HG02852 (cell line): ENCODE measurements around the gene RHOT2.

Source experiments
- ATAC-seq: cut with Tn5 transposase; IDR thresholded peaks from one replicate; pipeline ENCODE4 v1.9.1; 2021; ENCODE audit warnings: mild to moderate bottlenecking, moderate library complexity; ENCODE audit not compliant: unreplicated experiment

RHOT2 gene

DNA sequence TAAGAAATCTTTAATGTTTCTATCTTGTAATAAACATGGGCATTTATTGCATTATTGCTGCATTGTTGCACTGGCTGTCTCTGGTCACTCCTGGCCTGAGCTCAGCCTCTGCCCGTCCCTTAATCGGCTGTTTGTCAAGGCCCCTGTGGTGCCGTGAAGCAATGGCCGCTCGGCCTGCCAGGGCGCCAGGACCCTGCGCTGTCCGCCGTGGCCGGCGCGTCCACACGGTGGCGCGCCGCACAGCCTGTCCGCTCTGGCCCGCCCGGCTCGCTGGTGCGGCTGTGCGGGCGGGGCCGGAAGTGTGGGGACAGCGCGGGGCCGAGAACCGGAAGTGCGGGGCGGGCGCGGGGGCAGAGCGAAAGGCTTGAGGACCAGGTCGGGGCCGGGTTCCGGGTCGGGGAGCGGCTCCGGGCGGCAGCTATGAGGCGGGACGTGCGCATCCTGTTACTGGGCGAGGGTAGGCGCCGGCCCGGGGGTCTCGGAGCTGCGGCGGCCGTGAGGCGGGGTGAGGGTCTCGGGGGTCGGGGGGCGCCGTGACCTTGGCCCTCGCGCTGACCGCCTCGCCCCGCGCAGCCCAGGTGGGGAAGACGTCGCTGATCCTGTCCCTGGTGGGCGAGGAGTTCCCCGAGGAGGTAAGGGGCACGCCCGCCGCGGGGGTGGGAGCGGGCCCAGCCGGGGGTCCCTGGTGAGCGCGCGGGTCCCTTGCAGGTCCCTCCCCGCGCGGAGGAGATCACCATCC lies at the start of gene RHOT2:
Gene RHOT2 (plus strand): TSS at position 353 of the 739 bp plus-strand sequence. CDS start 68 bp downstream, at position 421.
- ATAC-seq, result peak; percentile 80

DNA sequence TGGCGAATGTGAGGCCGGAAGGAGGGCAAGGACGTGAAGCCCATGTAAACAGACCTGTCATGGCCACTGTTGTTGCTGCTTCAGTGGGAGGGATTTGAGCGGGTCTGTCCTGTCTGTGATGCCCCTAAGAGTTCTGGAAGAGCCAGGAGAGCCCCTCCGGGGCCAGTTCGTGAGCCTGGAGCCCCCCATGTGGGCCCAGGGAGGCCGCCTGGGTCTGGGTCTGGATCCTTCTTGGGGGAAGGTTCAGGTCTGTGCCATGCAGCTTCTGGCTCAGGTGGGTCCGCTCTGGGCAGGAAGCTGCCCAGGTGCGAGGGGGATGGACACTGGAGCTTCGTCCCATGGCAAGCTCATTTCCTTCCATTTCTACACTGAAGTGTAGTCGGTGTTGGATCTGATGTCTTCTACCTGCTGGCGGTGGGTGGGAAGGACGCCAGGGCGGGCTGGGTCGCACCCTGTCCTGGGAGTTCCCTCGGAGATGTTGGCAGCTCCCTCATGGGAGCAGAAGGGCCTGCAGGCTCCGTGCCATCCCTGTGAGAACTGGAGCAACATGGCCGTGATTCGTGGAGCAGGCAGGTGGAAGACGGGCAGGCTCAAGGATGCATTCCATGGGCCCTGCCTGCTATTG lies 48.3 kb upstream of the RHOT2 start:
- ATAC-seq, result no peak

DNA sequence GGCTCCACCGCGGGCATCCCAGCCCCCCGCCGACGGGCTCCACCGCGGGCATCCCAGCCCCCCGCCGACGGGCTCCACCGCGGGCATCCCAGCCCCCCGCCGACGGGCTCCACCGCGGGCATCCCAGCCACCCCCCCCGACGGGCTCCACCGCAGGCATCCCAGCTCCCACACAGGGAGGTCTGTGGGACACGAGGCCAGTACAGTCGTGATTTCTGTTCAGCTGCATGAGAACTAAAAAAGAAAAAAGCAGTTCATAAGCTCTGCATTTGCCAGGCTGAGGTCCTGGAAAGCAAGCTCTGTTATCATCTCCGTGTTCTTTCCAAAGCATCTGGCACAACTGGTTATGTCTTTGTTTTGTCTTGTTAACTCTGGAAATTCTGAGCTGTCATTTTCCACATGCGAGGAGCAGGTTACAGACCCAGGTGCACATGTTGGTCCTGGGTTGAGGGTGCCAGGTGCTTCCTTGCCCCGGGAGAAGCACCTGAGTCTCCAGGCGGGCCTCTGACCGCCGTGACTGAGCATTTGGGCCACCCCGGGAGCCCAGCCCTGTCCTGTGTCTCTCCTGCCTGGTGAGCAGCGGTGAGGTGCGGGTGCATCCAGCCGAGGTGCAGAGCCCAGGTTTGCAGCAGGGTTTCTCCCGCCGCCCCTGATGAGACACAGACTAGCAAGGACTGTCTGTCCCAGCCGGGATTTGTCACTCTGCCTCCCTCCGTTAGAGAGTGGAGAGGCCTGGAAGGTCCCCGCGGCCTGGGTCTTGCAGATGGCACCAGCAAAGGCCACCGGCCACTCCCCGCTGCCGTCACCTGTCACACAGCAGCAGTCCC lies 47.0 kb upstream of the RHOT2 start:
- no peak for ATAC-seq

DNA sequence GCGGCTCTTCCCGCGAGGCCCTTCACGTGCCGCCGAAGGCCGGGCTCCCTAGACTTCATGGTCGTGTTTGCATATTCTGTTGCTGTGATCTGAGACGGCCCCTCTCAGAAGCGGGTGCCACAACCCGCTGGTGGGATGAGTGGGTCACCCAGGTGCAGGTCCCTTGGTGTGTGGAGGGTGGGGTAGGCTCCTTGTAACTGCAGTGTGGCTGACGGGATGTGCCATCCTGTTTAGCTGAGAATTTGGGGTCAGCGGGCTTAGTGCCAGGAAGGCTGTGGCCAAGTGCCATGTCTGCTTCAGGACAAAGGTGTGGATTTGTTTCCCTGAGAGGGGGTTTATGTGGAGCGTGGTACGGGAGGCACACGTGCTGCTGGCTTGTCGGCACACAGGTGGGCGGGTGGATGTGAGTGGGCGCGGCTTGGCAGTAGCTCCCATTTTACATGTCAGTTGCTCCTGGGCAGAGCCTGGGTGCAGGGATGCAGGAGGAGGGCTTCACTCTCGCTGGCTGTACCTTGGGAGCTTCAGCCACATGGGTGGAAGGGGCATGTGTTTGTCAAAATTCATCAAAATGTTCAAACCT lies 46.3 kb upstream of the RHOT2 start:
- ATAC-seq, result no peak

DNA sequence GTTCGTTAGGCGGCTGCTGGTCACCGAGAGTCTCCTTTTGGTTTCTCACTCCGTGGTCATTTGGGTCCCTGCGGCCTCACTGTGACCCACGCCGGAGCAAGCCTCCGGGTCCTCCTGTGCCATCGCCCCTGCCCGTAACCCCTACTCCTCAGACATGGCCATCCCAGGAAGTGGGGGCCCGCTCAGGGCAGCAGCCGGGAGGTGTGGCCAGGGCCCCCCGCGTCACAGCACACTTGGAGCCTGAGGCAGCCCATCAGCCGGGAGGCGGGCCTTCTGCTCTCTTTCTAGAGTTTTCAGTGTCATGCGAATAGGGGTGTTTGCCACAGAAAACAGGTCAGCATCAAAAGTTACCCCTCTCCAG lies 45.0 kb upstream of the RHOT2 start:
- no peak for ATAC-seq

DNA sequence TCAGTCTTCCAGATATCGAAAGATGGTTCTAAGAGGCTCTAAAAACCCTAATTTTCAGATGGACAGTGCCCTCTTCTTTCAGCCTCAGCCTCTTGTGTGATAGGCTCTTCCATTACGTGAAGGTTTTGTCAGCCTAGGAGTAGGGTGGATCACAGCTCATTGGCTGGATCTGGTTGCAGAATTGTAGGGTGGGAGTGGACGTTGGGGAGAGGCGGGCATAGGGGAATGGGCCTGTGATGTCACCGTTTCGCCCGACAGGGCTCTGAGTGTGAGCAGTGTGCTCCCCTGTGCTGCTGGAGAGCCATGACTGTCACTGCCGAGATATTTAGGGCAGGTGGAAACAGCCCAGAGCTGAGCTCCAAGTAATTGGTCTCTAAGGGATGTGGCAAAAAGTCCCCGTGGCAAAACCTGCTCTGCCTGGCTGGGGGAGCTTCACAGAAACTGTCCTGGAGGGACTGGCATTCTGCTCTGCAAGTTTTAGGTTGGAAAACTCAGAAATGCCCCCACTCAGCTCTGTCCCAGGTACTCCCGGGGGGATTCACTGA lies 43.3 kb upstream of the RHOT2 start:
- ATAC-seq, result no peak

DNA sequence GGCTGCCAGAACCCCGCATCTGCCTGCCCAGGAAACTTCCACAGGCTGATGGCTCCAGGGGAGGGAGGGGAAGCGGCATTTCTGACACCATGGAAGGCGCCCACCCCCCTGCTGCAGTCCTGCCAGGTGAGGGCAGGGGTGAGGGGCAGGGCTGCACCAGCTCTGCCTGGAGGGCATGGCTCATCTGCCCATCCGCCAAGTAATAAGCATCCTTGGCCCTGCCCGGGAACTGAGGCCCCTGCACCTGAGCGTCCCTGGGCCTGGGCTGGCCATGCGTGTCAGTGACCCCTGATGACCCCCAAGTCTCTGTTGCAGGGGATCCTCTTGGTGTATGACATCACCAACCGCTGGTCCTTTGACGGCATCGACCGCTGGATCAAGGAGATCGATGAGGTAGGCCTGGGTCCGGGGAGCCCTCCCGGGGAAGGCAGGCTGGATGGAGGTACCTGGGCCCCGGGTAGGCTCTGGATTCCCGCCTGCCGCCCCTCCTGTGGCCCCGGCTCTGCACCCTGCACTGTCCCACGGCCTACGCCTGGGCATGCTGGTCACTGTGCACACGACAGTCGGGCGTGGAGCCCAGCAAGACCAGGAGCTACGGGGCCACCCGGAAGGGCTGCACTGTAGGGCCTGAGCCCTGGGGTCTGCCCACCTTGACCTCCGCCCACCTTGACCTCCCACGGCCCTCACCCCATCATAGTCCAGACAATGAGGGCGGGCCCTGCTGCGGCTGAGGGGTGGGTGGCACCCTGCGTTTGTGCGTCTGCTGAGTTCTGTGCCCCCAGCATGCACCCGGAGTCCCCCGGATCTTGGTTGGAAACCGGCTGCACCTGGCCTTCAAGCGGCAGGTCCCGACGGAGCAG lies 42.6 kb upstream of the RHOT2 start:
- ATAC-seq, result no peak

DNA sequence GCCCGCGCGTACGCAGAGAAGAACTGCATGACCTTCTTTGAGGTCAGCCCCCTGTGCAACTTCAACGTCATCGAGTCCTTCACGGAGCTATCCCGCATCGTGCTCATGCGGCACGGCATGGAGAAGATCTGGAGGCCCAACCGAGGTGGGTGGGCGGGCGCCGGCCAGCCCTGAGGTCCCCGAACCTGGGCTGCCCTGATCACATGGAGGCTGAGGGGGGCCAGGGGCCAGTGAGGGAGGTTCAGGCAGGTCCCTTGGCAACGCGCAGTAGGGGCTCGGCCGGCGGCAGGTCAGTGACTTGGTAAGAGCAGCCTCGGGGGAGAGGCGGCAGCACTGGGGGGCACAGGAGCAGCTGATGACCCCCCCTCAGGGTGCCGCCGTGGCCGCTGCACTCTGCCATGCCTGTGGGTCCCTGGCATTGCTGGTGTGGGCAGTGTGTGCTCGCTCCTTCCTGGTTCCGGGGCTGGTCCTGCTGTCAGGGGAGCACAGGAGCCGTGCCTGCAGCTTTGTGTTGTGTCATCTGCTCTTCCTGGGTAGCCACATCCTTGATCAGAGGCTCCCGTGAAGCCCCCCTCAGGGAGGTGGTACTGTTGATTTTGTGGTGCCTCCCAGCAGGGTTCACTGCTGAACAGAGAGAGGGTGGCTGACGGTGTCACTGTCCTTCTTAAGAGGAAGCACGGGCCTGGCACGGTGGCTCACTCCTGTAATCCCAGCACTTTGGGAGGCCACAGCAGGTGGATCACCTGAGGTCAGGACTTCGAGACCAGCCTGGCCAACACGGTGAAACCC lies 41.8 kb upstream of the RHOT2 start:
- ATAC-seq, result no peak

DNA sequence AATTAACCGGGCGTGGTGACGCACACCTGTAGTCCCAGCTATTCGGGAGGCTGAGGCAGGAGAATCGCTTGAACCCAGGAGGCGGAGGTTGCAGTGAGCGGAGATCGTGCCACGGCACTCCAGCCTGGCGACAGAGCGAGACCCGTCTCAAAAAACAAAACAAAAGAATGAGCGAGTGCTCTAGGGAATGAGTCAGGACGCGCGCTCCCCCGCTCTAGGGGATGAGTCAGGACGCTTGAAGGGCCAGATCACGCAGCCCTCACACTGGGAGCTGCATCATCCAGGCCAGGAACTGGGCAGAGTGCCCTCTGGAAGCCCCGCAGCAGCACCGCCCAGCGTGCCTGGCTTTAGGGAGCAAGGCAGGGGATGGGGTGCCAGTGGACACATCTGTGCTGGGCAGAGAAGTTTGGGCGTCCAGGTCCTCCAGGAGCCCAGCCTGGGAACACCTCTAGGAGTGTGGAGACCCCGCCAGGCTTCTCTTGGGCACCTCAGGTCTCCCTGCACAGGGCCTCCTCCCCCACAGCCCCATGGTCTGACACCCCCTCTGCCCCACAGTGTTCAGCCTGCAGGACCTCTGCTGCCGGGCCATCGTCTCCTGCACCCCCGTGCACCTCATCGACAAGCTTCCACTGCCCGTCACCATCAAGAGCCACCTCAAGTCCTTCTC lies 41.0 kb upstream of the RHOT2 start:
- ATAC-seq, result no peak

DNA sequence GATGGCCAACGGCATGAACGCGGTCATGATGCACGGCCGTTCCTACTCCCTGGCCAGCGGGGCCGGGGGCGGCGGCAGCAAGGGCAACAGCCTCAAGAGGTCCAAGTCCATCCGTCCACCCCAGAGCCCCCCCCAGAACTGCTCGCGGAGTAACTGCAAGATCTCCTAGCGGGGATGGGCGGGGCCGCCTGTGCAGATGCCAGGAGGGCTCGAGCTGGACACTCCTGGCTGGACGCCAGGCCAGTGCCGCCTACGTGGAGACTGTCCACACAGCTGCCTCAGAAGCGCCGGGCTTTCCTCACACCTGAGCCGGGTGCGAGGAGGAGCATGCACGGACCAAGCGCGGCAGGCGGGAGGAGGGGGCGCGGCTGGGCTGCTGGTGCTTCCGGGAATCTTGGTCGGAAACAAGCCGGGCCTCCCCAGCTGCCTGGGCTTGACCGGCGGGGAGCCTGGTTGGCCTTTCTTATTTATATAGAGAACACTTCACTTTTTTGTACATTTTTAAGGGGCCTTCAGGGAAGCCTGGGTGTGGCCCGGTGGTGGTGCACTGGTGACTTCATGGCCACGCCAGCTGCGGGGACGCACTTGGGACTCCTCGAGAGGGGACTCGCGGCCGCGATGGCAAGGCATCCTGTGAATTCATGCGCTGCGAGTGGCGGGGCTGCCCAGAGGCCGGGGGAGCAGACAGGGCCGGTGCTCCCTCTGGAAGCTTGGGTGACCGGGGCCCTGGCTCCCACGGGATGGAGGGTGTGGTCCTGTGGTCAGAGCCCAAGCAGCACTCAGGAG lies 40.3 kb upstream of the RHOT2 start:
- no peak for ATAC-seq

DNA sequence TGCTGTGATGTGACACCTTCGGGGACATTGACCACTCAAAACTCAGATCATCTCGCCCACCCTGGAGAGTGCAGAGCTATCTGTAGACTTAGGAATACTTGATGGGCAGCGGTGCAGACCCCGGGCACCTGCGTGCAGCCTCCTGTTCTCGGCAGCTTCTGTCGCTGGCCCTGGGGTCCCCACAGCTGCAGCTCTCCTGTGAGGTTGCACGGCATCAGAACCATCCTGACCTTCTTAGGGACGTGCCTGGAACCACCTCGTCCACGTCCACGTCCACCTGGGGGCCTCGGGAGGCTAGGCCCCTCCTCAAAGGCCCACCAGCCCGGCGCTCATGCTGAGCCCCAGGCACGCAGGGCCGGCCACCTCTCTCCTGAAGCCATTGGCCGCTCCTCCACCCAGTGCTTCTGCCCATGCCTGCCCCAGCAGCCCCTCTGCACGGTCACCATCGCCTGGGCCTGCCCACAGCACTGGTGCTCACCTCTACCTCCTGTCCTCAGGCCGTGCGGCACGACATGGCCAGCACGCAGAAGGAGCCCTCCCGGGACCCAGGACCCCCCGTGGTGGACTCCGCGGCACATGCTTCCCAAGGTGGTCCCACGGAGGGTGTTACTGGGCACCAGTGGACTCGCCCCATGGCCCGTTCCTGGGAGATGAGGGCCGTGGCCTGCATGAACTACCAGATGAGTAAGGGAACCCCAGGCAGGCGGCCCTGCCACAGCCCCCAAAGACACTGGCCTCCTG lies 39.4 kb upstream of the RHOT2 start:
- no peak for ATAC-seq

DNA sequence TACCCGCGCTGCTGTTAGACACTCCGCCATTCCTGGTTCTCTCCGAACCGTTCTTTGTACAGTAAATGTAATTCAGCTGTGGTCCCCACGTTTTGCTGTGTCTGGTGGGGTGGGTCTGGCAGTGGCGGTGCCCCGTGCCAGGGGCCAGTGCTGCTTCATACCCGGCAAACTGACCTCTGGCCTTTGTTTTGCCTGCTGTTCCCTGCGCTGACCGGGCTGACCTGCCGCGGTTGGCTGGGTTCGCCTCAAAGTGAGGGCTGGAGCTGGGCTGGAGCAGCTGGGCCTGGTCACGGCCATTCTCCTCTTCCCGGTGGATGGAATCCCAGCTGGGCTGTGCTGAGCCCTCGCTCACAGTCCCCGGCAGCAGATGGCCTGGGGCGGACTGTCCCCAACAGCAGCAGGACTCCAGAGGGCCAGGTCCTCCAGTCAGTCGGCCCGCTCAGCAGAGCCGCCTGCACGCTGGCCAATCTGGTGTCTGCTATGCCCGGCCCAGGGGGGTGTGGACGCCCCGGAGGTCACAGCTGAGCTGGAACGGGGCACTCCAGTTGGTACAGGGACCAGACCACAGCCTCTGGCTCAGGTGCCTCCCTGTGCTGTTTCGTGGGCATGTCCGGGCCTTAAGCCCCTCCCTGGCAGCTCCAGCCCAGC lies 38.6 kb upstream of the RHOT2 start:
- no peak for ATAC-seq

DNA sequence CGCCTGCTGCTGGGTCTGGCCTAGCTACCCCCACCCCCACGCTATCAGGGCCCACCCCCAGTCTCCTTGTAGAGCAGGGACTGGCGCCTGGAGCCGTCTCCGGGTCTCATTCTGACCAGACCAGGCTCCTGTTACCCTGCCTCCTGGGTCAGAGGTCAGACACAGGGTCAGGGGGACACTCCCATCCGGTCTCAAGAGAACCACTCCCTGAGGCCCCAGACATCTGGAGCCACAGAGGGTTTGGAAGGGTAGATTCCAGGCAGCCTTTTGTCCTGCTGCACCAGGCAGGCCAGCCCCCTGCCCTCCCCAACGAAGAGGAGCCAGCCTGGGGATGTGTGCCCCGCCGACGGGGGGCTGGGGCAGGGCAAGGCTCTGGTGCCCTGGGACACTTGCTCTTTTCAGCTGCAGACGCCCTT lies 38.1 kb upstream of the RHOT2 start:
- no peak for ATAC-seq

DNA sequence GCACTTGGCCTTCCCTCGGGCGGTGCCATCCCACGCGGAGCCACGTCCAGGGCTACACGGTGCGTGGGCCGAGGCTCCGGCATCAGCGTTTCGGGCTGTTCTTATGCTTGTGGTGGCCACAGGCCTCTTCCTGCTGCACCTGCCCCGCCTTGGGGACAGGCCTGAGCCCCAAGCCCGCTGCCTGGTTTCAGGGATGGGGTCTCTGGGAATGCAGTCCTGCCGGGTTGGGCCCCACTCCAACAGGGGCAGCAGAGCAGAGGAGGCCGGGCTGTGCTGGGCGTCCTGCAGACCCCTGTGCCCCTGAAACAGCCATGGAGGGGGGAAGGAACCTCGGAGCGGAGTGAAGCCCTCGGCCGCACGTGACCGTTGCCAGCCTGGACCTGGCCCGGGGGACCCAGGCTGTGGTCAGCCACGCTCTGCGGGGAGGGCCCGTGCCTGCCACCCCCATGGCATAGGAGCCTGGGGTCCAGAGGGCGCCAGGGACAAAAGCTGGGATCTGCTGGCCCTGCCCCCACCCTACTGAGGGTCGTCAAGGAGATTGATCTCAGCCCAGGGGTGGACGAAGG lies 37.6 kb upstream of the RHOT2 start:
- ATAC-seq, result no peak

DNA sequence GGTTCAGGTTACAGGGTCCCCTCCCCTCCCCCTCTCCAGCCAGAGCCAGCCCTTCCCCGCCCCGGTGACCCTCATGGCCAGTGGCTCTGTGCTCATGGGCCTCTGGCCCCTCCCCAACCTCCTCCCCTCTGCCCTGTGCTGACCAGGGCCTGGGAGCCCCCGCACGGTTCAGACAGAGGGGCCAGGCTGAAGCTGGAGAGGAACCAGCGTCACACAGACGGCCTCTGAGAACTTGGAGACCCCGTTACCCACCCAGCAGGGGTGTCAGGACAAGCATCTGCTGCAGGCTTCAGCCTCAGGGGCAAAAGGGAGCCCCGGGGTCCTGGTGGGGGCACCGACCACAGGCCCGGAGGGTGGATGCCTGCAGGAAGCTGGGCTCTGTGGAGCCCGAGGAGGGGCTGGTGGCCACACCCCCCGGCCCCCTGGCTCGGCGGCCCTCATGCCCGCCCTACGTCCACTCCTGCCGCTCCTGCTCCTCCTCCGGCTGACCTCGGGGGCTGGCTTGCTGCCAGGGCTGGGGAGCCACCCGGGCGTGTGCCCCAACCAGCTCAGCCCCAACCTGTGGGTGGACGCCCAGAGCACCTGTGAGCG lies 37.0 kb upstream of the RHOT2 start, which contains the start of gene WFIKKN1:
Gene WFIKKN1 (plus strand): TSS at position 171 of the 591 bp plus-strand sequence. CDS start 269 bp downstream, at position 440.
- no peak for ATAC-seq

DNA sequence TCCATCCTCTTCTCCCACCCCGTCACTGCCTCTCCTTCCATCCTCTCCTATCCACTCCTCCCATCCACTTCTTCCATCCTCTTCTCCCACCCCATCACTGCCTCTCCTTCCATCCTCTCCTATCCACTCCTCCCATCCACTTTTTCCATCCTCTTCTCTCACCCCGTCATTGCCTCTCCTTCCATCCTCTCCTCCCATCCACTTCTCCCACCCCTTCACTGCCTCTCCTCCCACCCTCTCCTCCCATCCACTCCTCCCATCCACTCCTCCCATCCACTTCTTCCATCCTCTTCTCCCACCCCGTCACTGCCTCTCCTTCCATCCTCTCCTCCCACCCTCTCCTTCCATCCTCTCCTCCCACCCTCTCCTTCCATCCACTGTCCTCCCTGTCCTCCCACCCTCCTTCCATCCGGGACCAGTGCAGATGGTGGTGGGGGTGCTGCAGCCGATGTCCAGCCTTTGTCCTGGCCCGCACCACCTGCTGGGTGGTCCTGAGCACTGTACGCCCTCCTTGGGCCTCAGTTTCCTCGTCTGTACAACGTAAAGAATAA lies 36.0 kb upstream of the RHOT2 start:
- no peak for ATAC-seq
